IMR-90 (cell line): ENCODE measurements around the gene CD300LF. TPM values are rescaled to one million over a fixed set of nuclear protein-coding genes. Genes with fewer than 3 reads are reported as not detected.

ENCODE experiments used
- ATAC-seq: fragments of 200-7000 bp; cut with Tn5 transposase; 2 replicates; pipeline ENCODE4 v1.9.1; 2020; ENCODE audit warnings: low read depth, mild to moderate bottlenecking, moderate library complexity
- BruUV-seq: library from RNA; stranded (reverse); fragments of 400-500 nt; replicated peaks from 2 replicates; lab custom pipeline; 2021; lab: Mats Ljungman, UMichigan
- CTCF ChIA-PET: fragments of 300-600 bp; formaldehyde crosslinking; extraction: SDS; loops from one replicate; lab custom pipeline; 2021; ENCODE audit warnings: antibody characterized with exemption; lab: Yijun Ruan, JAX
- POLR2A ChIA-PET: fragments of 300-600 bp; sonication (Branson Sonifier 250); formaldehyde crosslinking; loops from one replicate; lab custom pipeline; 2022; ENCODE audit warnings: antibody characterized with exemption; ENCODE audit not compliant: unreplicated experiment; lab: Charles Lee
- DNase-seq: peaks from one replicate; pipeline ENCODE4 v3.0.0; 2013
- H2AFZ ChIP-seq: replicated peaks from 2 replicates; pipeline ENCODE3; 2013; ENCODE audit warnings: low read length, mild to moderate bottlenecking; ENCODE audit not compliant: poor library complexity
- H2AK5ac ChIP-seq: 2 replicates; pipeline ENCODE4 v1.6.1; 2013; ENCODE audit warnings: low read depth, low read length, inconsistent platforms
- H2AK9ac ChIP-seq: replicated peaks from 2 replicates; pipeline ENCODE3; 2013; ENCODE audit warnings: mild to moderate bottlenecking, low read depth, low read length, moderate library complexity; ENCODE audit not compliant: poor library complexity
- H2BK120ac ChIP-seq: 2 replicates; pipeline ENCODE4 v1.6.1; 2013; ENCODE audit warnings: low read depth, low read length, inconsistent platforms
- H2BK15ac ChIP-seq: 3 replicates; pipeline ENCODE4 v1.6.1; 2013; ENCODE audit warnings: low read depth, low read length, inconsistent platforms
- H2BK20ac ChIP-seq: 2 replicates; pipeline ENCODE4 v1.6.1; 2013; ENCODE audit warnings: low read depth, mild to moderate bottlenecking, inconsistent platforms, low read length, moderate library complexity
- H2BK5ac ChIP-seq: 2 replicates; pipeline ENCODE4 v1.6.1; 2013; ENCODE audit warnings: mild to moderate bottlenecking, low read depth, low read length, inconsistent platforms; ENCODE audit not compliant: poor library complexity, severe bottlenecking
- H3K14ac ChIP-seq: replicated peaks from 2 replicates; pipeline ENCODE4 v1.6.1; 2013; ENCODE audit warnings: low read depth, low read length, inconsistent platforms
- H3K18ac ChIP-seq: 2 replicates; pipeline ENCODE4 v1.6.1; 2013; ENCODE audit warnings: low read depth, low read length, control low read depth
- H3K23ac ChIP-seq: 2 replicates; pipeline ENCODE4 v1.6.1; 2013; ENCODE audit warnings: low read depth, low read length, inconsistent platforms
- H3K27ac ChIP-seq: 2 replicates; pipeline ENCODE4 v1.5.1; 2013; ENCODE audit warnings: mild to moderate bottlenecking, control low read depth, low read length; ENCODE audit not compliant: insufficient read depth
- H3K27me3 ChIP-seq: 2 replicates; pipeline ENCODE4 v1.6.1; 2013; ENCODE audit warnings: low read length; ENCODE audit not compliant: control insufficient read depth, insufficient read depth
- H3K36me3 ChIP-seq: 2 replicates; pipeline ENCODE4 v1.6.1; 2013; ENCODE audit warnings: low read length, mixed read lengths; ENCODE audit not compliant: control insufficient read depth, insufficient read depth
- H3K4ac ChIP-seq: 2 replicates; pipeline ENCODE4 v1.6.1; 2013; ENCODE audit warnings: low read depth, low read length, inconsistent platforms
- H3K4me1 ChIP-seq: 2 replicates; pipeline ENCODE4 v1.6.1; 2013; ENCODE audit warnings: low read length, mixed read lengths; ENCODE audit not compliant: control insufficient read depth, insufficient read depth
- H3K4me2 ChIP-seq: 2 replicates; pipeline ENCODE4 v1.6.1; 2013; ENCODE audit warnings: low read depth, mild to moderate bottlenecking, control low read depth, low read length, moderate library complexity
- H3K4me3 ChIP-seq: 2 replicates; pipeline ENCODE4 v1.5.1; 2013; ENCODE audit warnings: low read depth, mild to moderate bottlenecking, control low read depth, low read length, moderate library complexity; ENCODE audit not compliant: insufficient read depth
- H3K56ac ChIP-seq: 2 replicates; pipeline ENCODE4 v1.6.1; 2013; ENCODE audit warnings: low read length, inconsistent platforms; ENCODE audit not compliant: insufficient read depth; ENCODE audit errors: extremely low read depth
- H3K79me1 ChIP-seq, 2 experiments: 2 replicates each; pipeline ENCODE4 v1.6.1; 2013; ENCODE audit warnings: low read length in 2 of 2, inconsistent platforms in 1 of 2, low read depth in 1 of 2
- H3K9ac ChIP-seq: 2 replicates; pipeline ENCODE4 v1.6.1; 2013; ENCODE audit warnings: low read depth, low read length, control low read depth
- H3K9me1 ChIP-seq: 2 replicates; pipeline ENCODE4 v1.6.1; 2013; ENCODE audit warnings: low read length, inconsistent platforms; ENCODE audit not compliant: insufficient read depth
- H3K9me3 ChIP-seq: 2 replicates; pipeline ENCODE4 v1.6.1; 2013; ENCODE audit warnings: low read length; ENCODE audit not compliant: control insufficient read depth, insufficient read depth
- H4K20me1 ChIP-seq: 2 replicates; pipeline ENCODE4 v1.6.1; 2013; ENCODE audit warnings: low read length, inconsistent platforms; ENCODE audit not compliant: insufficient read depth
- H4K5ac ChIP-seq: 2 replicates; pipeline ENCODE4 v1.6.1; 2013; ENCODE audit warnings: mild to moderate bottlenecking, low read depth, low read length, control low read depth
- H4K8ac ChIP-seq, 2 experiments: 2 replicates each; pipeline ENCODE4 v1.6.1; 2013; ENCODE audit warnings: low read depth in 2 of 2, low read length in 2 of 2, control low read depth in 1 of 2, inconsistent platforms in 1 of 2
- H4K91ac ChIP-seq: 2 replicates; pipeline ENCODE4 v1.6.1; 2013; ENCODE audit warnings: low read depth, low read length, inconsistent platforms; ENCODE audit not compliant: insufficient read depth
- BHLHE40 ChIP-seq: fragments of 150-350 bp; IDR thresholded peaks from 2 replicates; pipeline ENCODE4 v1.6.1; 2016; ENCODE audit warnings: mild to moderate bottlenecking, low read depth, low read length
- CHD1 ChIP-seq: IDR thresholded peaks from 2 replicates; pipeline ENCODE4 v1.6.1; 2012; ENCODE audit warnings: low read depth, low read length, improper control_type of control experiment
- ELK1 ChIP-seq: fragments of 150-350 bp; IDR thresholded peaks from 2 replicates; pipeline ENCODE4 v1.6.1; 2016; ENCODE audit warnings: low read depth, mild to moderate bottlenecking, low read length, moderate library complexity, borderline replicate concordance
- FOS ChIP-seq: fragments of 150-350 bp; IDR thresholded peaks from 2 replicates; pipeline ENCODE4 v1.6.1; 2016; ENCODE audit warnings: low read depth, low read length
- MAFK ChIP-seq: IDR thresholded peaks from 2 replicates; pipeline ENCODE4 v1.6.1; 2012; ENCODE audit warnings: low read depth, low read length, improper control_type of control experiment
- RCOR1 ChIP-seq: IDR thresholded peaks from 2 replicates; pipeline ENCODE4 v1.6.1; 2012; ENCODE audit warnings: mild to moderate bottlenecking, low read length, improper control_type of control experiment; ENCODE audit not compliant: insufficient replicate concordance
- SMC3 ChIP-seq: fragments of 150-350 bp; IDR thresholded peaks from 2 replicates; pipeline ENCODE4 v1.6.1; 2016; ENCODE audit warnings: low read depth, mild to moderate bottlenecking, antibody characterized with exemption, low read length, moderate library complexity
- USF2 ChIP-seq: fragments of 150-350 bp; IDR thresholded peaks from 2 replicates; pipeline ENCODE4 v1.6.1; 2017; ENCODE audit warnings: mild to moderate bottlenecking, antibody characterized with exemption, low read length, low read depth
- WGBS, 2 experiments: methylation state at CpG; one replicate each; pipeline versions ENCODE4 v1.1.5 to v1.1.7; 2013; ENCODE audit warnings: missing lambda C conversion rate in 2 of 2; ENCODE audit not compliant: insufficient read length in 1 of 2; ENCODE audit errors: extremely low coverage in 2 of 2; 5-methylcytosine and 5-hydroxymethylcytosine counted together
- dilution Hi-C: fragments of 300-500 bp; cut with HindIII; formaldehyde crosslinking; loops from one replicate; pipeline ENCODE4 v1.14.3; 2018; ENCODE audit warnings: low sequenced_read_pairs; ENCODE audit not compliant: unreplicated experiment
- in situ Hi-C: fragments of 300-500 bp; cut with MboI; formaldehyde crosslinking; loops from 3 replicates; pipeline ENCODE4 v1.14.3; 2019; ENCODE audit warnings: low sequenced_read_pairs, inconsistent platforms, mixed read lengths
- intact Hi-C: fragments of 100-400 bp; cut with micrococcal nuclease; formaldehyde crosslinking; loops from 2 replicates; pipeline ENCODE4 v1.10.0; 2022
- polyA plus RNA-seq, 3 experiments: library from polyadenylated mRNA; depleted of rRNA; stranded (reverse); fragments of >200 nt; gene quantifications; 2 replicates each; pipeline ENCODE4 v1.2.3, GENCODE V29; 2012; ENCODE audit warnings: low replicate concordance in 1 of 3
- total RNA-seq: library from RNA; depleted of rRNA; stranded (reverse); fragments of >200 nt; gene quantifications from 2 replicates; pipeline ENCODE4 v1.2.3, GENCODE V29; 2012

Gene CD300LF
- total and polyA plus RNA-seq, 2 of the 4 experiments (the other 2 are of a cell fraction): not detected

DNA sequence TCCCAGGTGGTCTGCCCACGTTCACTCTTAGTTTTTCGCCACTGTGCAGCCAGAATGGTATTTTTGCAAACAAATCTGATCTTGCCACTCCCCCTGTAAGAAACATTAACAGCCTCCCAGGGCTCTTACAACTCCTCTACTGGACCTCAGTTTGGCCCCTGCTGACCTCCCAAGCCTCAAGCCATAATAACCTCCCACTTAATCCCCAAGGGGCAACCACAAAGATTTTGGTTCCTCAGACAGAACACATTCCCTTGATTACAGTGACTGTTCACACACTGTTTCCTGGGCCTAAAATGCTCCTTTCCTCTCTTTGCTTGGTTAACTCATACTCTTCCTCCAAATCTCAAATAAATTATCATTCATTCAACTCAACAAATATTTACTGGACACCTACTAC lies 67.7 kb downstream of the CD300LF start:
- Histone ChIP-seq H2AK9ac (no peak overlapping the region), H3K27me3 (no peaks in the 10 kb centered on the region), H2AK5ac (no peak overlapping the region), H3K9me1 (no peaks in the 10 kb centered on the region), H2AFZ (no peak overlapping the region), H4K5ac (no peak overlapping the region), H2BK15ac (no peak overlapping the region), H3K56ac (no peak overlapping the region), H2BK5ac (no peak overlapping the region), H3K18ac (no peak overlapping the region), H3K9me3 (no peaks in the 10 kb centered on the region), H2BK20ac (no peak overlapping the region), H3K79me1 (no peaks in the 10 kb centered on the region), H3K4me1 (no peaks in the 10 kb centered on the region), H3K9ac (no peak overlapping the region), H3K4me2 (no peak overlapping the region), H4K8ac (no peak overlapping the region), H3K4me3 (no peak overlapping the region), H3K14ac (no peak overlapping the region), H3K27ac (no peak overlapping the region), H4K20me1 (no peaks in the 10 kb centered on the region), H3K23ac (no peak overlapping the region), H3K4ac (no peak overlapping the region), H3K36me3 (no peaks in the 10 kb centered on the region), H4K91ac (no peak overlapping the region), H2BK120ac (no peak overlapping the region)
- ATAC-seq: no peak
- CTCF ChIA-PET: interaction anchor here (2.1 kb wide), 1 partner anchor 13 kb away, joined by 15 read pairs; no protein-coding TSS in a partner anchor
- no TSS peak for BruUV-seq
- dilution Hi-C loops: no loop called here
- POLR2A ChIA-PET: no interaction called here
- in situ Hi-C loops: no loop called here
- intact Hi-C loops: no loop called here
- no peak for TF ChIP-seq FOS
- no peak for TF ChIP-seq CHD1
- TF ChIP-seq SMC3: no peak
- no peak for TF ChIP-seq MAFK
- TF ChIP-seq BHLHE40: no peak
- no peak for TF ChIP-seq RCOR1
- TF ChIP-seq ELK1: no peak
- no peak for TF ChIP-seq USF2
- no CpG with 5 or more reads among the region's 2 CpGs for WGBS, 2 experiments
- DNase-seq: no peak
